Osteocyte (in vitro differentiated cells): ENCODE data around the gene FCSK. TPM values are rescaled to one million over a fixed set of nuclear protein-coding genes. Genes with fewer than 3 reads are reported as not detected.
"Not testable (repeated sequence)": the region's sequence is repeated elsewhere in the genome, so short reads cannot be mapped to it uniquely, and the experiment has no call there.

ENCODE experiments used
- DNase-seq: peaks from one replicate; pipeline ENCODE4 v3.0.0; 2021; ENCODE audit warnings: mixed read lengths; ENCODE audit not compliant: unreplicated experiment; ENCODE audit errors: extremely low spot score
- H3K27ac Mint-ChIP-seq: one replicate; pipeline ENCODE4 v1.8.0; 2021; ENCODE audit warnings: mild to moderate bottlenecking, mixed read lengths; ENCODE audit not compliant: unreplicated experiment
- H3K27me3 Mint-ChIP-seq: one replicate; pipeline ENCODE4 v1.8.0; 2021; ENCODE audit warnings: mixed read lengths; ENCODE audit not compliant: unreplicated experiment
- H3K36me3 Mint-ChIP-seq: one replicate; pipeline ENCODE4 v1.8.0; 2021; ENCODE audit warnings: mixed read lengths; ENCODE audit not compliant: unreplicated experiment
- H3K4me1 Mint-ChIP-seq: one replicate; pipeline ENCODE4 v1.8.0; 2021; ENCODE audit warnings: mixed read lengths; ENCODE audit not compliant: unreplicated experiment
- H3K4me3 Mint-ChIP-seq: one replicate; pipeline ENCODE4 v1.8.0; 2021; ENCODE audit warnings: mild to moderate bottlenecking, moderate library complexity, mixed read lengths; ENCODE audit not compliant: unreplicated experiment
- H3K9me3 Mint-ChIP-seq: one replicate; pipeline ENCODE4 v1.8.0; 2021; ENCODE audit warnings: mixed read lengths; ENCODE audit not compliant: unreplicated experiment
- CTCF ChIP-seq: fragments of 200-600 bp; sonication (generic); IDR thresholded peaks from 2 replicates; pipeline ENCODE4 v1.5.0; 2021; ENCODE audit warnings: antibody characterized with exemption, mild to moderate bottlenecking, moderate library complexity
- total RNA-seq: library from RNA; stranded (reverse); gene quantifications from 2 replicates; pipeline ENCODE4 v1.2.1, GENCODE V29; 2021

Gene FCSK
- total RNA-seq, 1 donor from 2014 or later, result 16.8 TPM

DNA sequence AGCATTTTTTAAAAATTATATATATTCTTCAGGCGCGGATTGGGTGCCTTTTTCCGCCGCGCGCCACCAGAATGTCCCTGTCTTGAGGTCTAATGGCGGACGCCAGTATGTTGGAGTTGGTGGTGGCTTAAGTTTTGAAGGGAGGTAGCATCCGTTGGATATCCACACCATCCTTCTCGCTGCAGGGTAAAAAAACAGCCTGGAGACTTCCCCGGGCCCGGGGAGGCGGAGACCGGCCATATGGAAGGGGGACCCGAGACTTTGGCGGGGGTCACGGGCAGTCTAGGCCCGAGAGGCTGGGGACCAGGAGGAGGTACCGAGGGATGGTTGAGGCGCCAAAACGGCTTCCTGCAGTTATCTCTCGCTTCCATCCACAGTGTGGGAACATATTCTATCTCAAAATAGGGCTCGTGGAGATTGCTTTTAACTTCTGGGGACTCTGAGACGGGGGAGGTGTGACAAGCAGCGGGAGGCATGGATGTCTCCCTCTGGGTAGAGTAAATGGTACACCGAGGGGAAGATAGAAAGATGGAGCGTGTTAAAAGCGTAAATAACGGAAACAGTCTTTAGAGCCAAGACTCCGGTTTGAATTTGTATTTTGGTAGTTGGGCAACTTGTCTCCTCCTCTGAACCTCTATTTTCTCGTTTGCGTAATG, 69.5 kb downstream of the FCSK start, which contains the start of gene SF3B3:
Gene SF3B3 (plus strand): TSS at position 74 of the 656 bp plus-strand sequence. CDS start 2,841 bp downstream, outside the sequence.
- TF ChIP-seq CTCF, result no peak
- peaks cover 55% of the 10 kb centered on the region for H3K4me1 Mint-ChIP-seq
- H3K9me3 Mint-ChIP-seq, result no peaks in the 10 kb centered on the region
- no peaks in the 10 kb centered on the region for H3K27me3 Mint-ChIP-seq
- peaks cover 23% of the 10 kb centered on the region for H3K36me3 Mint-ChIP-seq
- H3K4me3 Mint-ChIP-seq, result peak within 1 kb of the TSS; percentile 91
- peak within 1 kb of the TSS; percentile 95 for H3K27ac Mint-ChIP-seq
- peak; percentile 86 for DNase-seq

GRCh38 chr16:70524399-70524825, 70.0 kb downstream of the FCSK start:
- peaks cover 59% of the 10 kb centered on the region for H3K4me1 Mint-ChIP-seq
- H3K36me3 Mint-ChIP-seq, result peaks cover 27% of the 10 kb centered on the region
- H3K4me3 Mint-ChIP-seq, result peak overlapping the region; percentile 91
- not testable (repeated sequence) for H3K9me3 Mint-ChIP-seq, H3K27me3 Mint-ChIP-seq, DNase-seq
- H3K27ac Mint-ChIP-seq, result peak overlapping the region; percentile 95

- H3K36me3 Mint-ChIP-seq, result peaks cover 32% of the 10 kb centered on the region
- peak overlapping the region; percentile 28 for H3K27ac Mint-ChIP-seq
- H3K4me3 Mint-ChIP-seq, result peak overlapping the region; percentile 62
- no peak for TF ChIP-seq CTCF
- peaks cover 48% of the 10 kb centered on the region for H3K4me1 Mint-ChIP-seq
- H3K9me3 Mint-ChIP-seq, result no peaks in the 10 kb centered on the region
- no peaks in the 10 kb centered on the region for H3K27me3 Mint-ChIP-seq
- no peak for DNase-seq
Measured at GRCh38 chr16:70526403-70526802, 72.0 kb downstream of the FCSK start.

GRCh38 chr16:70527315-70527996, 73.1 kb downstream of the FCSK start:
- H3K4me3 Mint-ChIP-seq, result peak overlapping the region; percentile 62
- peaks cover 43% of the 10 kb centered on the region for H3K4me1 Mint-ChIP-seq
- H3K27ac Mint-ChIP-seq, result peak overlapping the region; percentile 28
- no peak for DNase-seq
- no peaks in the 10 kb centered on the region for H3K9me3 Mint-ChIP-seq
- TF ChIP-seq CTCF, result no peak
- peaks cover 38% of the 10 kb centered on the region for H3K36me3 Mint-ChIP-seq
- H3K27me3 Mint-ChIP-seq, result no peaks in the 10 kb centered on the region

DNA sequence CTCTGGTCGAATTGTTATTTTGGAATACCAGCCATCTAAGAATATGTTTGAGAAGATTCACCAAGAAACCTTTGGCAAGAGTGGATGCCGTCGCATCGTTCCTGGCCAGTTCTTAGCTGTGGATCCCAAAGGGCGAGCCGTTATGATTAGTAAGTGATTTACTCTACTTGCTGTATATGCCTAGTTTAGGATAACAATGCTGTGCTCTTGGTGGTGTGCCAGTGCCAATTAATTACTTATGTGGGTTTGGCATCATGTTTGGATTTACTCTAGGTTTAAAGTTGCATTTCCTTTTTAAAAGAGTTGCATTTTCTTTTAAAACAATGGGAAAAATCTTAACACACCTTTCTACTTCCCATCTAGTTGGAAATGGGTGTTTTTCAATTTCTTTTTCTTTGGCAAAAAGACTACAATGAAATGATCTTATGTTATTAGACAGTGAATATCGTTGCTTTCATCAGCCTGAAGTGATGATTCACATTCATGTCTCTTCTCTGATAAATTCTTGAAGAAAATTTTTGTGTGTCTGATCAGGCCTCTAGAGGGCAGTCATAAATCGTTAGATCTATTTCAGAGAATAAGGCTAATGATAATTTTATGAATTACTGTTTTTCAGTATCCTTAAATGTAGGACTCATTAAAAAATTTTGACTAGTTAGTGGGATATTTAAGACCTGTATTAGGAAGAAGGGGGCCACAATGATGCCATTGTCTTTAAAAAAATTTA, 74.8 kb downstream of the FCSK start:
- TF ChIP-seq CTCF, result peak; percentile 72
- H3K36me3 Mint-ChIP-seq, result peaks cover 54% of the 10 kb centered on the region
- H3K27me3 Mint-ChIP-seq, result no peaks in the 10 kb centered on the region
- no peak for DNase-seq
- H3K9me3 Mint-ChIP-seq, result no peaks in the 10 kb centered on the region
- peak overlapping the region; percentile 8 for H3K4me3 Mint-ChIP-seq
- peak overlapping the region; percentile 77 for H3K27ac Mint-ChIP-seq
- peaks cover 34% of the 10 kb centered on the region for H3K4me1 Mint-ChIP-seq

Other genes with a start within 250 kb of the FCSK start
- 55.2 and 66.2 TPM in 2 replicates for gene EXOSC6, start 202.7 kb upstream of the FCSK start, total RNA-seq
- gene AARS1, start 165.1 kb upstream of the FCSK start, total RNA-seq, result 297 and 313 TPM in 2 replicates
- 30.0 and 37.1 TPM in 2 replicates for gene DDX19B, start 155.4 kb upstream of the FCSK start, total RNA-seq
- 47.0 and 52.3 TPM in 2 replicates for gene DDX19A, start 107.7 kb upstream of the FCSK start, total RNA-seq
- 66.5 and 67.6 TPM in 2 replicates for gene ST3GAL2, start 15.5 kb upstream of the FCSK start, total RNA-seq
- gene COG4, start 69.0 kb downstream of the FCSK start, total RNA-seq, result 69.9 and 75.8 TPM in 2 replicates
- gene SF3B3, start 69.2 kb downstream of the FCSK start, total RNA-seq, result 307 and 319 TPM in 2 replicates
- gene IL34, start 192.0 kb downstream of the FCSK start, total RNA-seq, result 12.7 and 14.3 TPM in 2 replicates
- 156 and 169 TPM in 2 replicates for gene MTSS2, start 231.5 kb downstream of the FCSK start, total RNA-seq